Astrocyte of the spinal cord (primary cell): ENCODE measurements around the gene STARD13.

Experiments
- DNase-seq: peaks from one replicate; pipeline ENCODE4 v3.0.0; 2011; ENCODE audit warnings: low read depth, low spot score
- H3K4me3 ChIP-seq: 2 replicates; pipeline ENCODE4 v1.5.1; 2011; ENCODE audit warnings: low read depth, mild to moderate bottlenecking, low read length, moderate library complexity
- CTCF ChIP-seq: IDR thresholded peaks from 2 replicates; pipeline ENCODE4 v1.5.1; 2012; ENCODE audit warnings: low read depth, mild to moderate bottlenecking, low read length, inconsistent platforms
- in situ Hi-C: cut with HindIII; loops from 2 replicates; pipeline ENCODE4 v1.10.0; 2017; ENCODE audit warnings: low sequenced_read_pairs

Gene STARD13

GRCh38 chr13:33274264-33274663 lies 11.3 kb downstream of the STARD13 start:
- in situ Hi-C loops: no loop called here
- no peak for TF ChIP-seq CTCF
- no peak overlapping the region for H3K4me3 ChIP-seq
- DNase-seq: no peak

GRCh38 chr13:33272531-33273124 lies 12.9 kb downstream of the STARD13 start:
- H3K4me3 ChIP-seq: no peak overlapping the region
- in situ Hi-C loops: no loop called here
- DNase-seq: no peak
- no peak for TF ChIP-seq CTCF

- no peak for DNase-seq
- in situ Hi-C loops: no loop called here
- H3K4me3 ChIP-seq: no peak overlapping the region
- no peak for TF ChIP-seq CTCF
These were observed 13.8 kb downstream of the STARD13 start for GRCh38 chr13:33271759-33272158.

- no peak overlapping the region for H3K4me3 ChIP-seq
- in situ Hi-C loops: no loop called here
- no peak for TF ChIP-seq CTCF
- no peak for DNase-seq
These were observed 14.5 kb downstream of the STARD13 start for GRCh38 chr13:33270895-33271538.

- H3K4me3 ChIP-seq: no peak overlapping the region
- no peak for TF ChIP-seq CTCF
- in situ Hi-C loops: no loop called here
- DNase-seq: no peak
These were observed 19.9 kb downstream of the STARD13 start for GRCh38 chr13:33265607-33266006.

GRCh38 chr13:33265133-33265532 lies 20.4 kb downstream of the STARD13 start:
- no peak for DNase-seq
- in situ Hi-C loops: no loop called here
- no peak overlapping the region for H3K4me3 ChIP-seq
- TF ChIP-seq CTCF: no peak

GRCh38 chr13:33264620-33264978 lies 21.0 kb downstream of the STARD13 start:
- no peak overlapping the region for H3K4me3 ChIP-seq
- TF ChIP-seq CTCF: no peak
- in situ Hi-C loops: no loop called here
- DNase-seq: no peak
